H9 (cell line): ENCODE data around the gene KIAA0753. TPM values are rescaled to one million over a fixed set of nuclear protein-coding genes. Genes with fewer than 3 reads are reported as not detected.

Experiments used
- DNase-seq: peaks from one replicate; pipeline ENCODE4 v3.0.0-alpha.2; 2017
- H2AFZ ChIP-seq: one replicate; pipeline ENCODE4 v1.6.1; 2013; ENCODE audit warnings: mild to moderate bottlenecking, low read length, control low read depth, moderate library complexity
- H2AK5ac ChIP-seq: 2 replicates; pipeline ENCODE4 v1.6.1; 2013; ENCODE audit warnings: low read length, control low read depth, mixed read lengths; ENCODE audit not compliant: insufficient read length
- H2BK120ac ChIP-seq: one replicate; pipeline ENCODE4 v1.6.1; 2013; ENCODE audit warnings: low read depth, mild to moderate bottlenecking, low read length, control low read depth, inconsistent platforms; ENCODE audit not compliant: poor library complexity, severe bottlenecking
- H2BK12ac ChIP-seq: 2 replicates; pipeline ENCODE4 v1.6.1; 2013; ENCODE audit warnings: low read length, control low read depth, mixed read lengths, low read depth; ENCODE audit not compliant: insufficient read length
- H2BK15ac ChIP-seq: 2 replicates; pipeline ENCODE4 v1.6.1; 2013; ENCODE audit warnings: low read depth, low read length, control low read depth
- H2BK20ac ChIP-seq: one replicate; pipeline ENCODE4 v1.6.1; 2013; ENCODE audit warnings: low read depth, mild to moderate bottlenecking, low read length, control low read depth, inconsistent platforms; ENCODE audit not compliant: poor library complexity, severe bottlenecking
- H2BK5ac ChIP-seq: 2 replicates; pipeline ENCODE4 v1.6.1; 2013; ENCODE audit warnings: low read length, control low read depth, mixed read lengths; ENCODE audit not compliant: insufficient read length
- H3K14ac ChIP-seq: 2 replicates; pipeline ENCODE4 v1.6.1; 2013; ENCODE audit warnings: low read length, control low read depth; ENCODE audit not compliant: insufficient read depth
- H3K18ac ChIP-seq: 2 replicates; pipeline ENCODE4 v1.6.1; 2013; ENCODE audit warnings: low read depth, mild to moderate bottlenecking, mixed read lengths, low read length, control low read depth; ENCODE audit not compliant: insufficient read length
- H3K23ac ChIP-seq: 2 replicates; pipeline ENCODE4 v1.6.1; 2013; ENCODE audit warnings: low read length, control low read depth, mixed read lengths, low read depth; ENCODE audit not compliant: insufficient read length
- H3K23me2 ChIP-seq: 2 replicates; pipeline ENCODE4 v1.6.1; 2013; ENCODE audit warnings: low read depth, mild to moderate bottlenecking, mixed read lengths, low read length, control low read depth; ENCODE audit not compliant: insufficient read length, poor library complexity, severe bottlenecking
- H3K27ac ChIP-seq: 2 replicates; pipeline ENCODE4 v1.5.1; 2013; ENCODE audit warnings: low read length, control low read depth, mixed read lengths, low read depth; ENCODE audit not compliant: insufficient read length
- H3K27me3 ChIP-seq: 2 replicates; pipeline ENCODE4 v1.6.1; 2013; ENCODE audit warnings: low read length, control low read depth, inconsistent platforms; ENCODE audit not compliant: insufficient read depth
- H3K4ac ChIP-seq: 2 replicates; pipeline ENCODE4 v1.6.1; 2013; ENCODE audit warnings: low read depth, mild to moderate bottlenecking, control low read depth, inconsistent platforms, low read length, moderate library complexity
- H3K4me1 ChIP-seq: 2 replicates; pipeline ENCODE4 v1.6.1; 2013; ENCODE audit warnings: low read length, control low read depth, inconsistent platforms; ENCODE audit not compliant: insufficient read depth
- H3K4me2 ChIP-seq: 2 replicates; pipeline ENCODE4 v1.6.1; 2013; ENCODE audit warnings: low read length, control low read depth, mixed read lengths; ENCODE audit not compliant: insufficient read length, insufficient read depth
- H3K56ac ChIP-seq: 2 replicates; pipeline ENCODE4 v1.6.1; 2013; ENCODE audit warnings: low read depth, mild to moderate bottlenecking, mixed read lengths, low read length, control low read depth; ENCODE audit not compliant: insufficient read length
- H3K79me1 ChIP-seq: 2 replicates; pipeline ENCODE4 v1.6.1; 2013; ENCODE audit warnings: low read depth, mild to moderate bottlenecking, moderate library complexity, low read length, control low read depth, inconsistent platforms; ENCODE audit not compliant: insufficient read depth, poor library complexity, severe bottlenecking
- H3K79me2 ChIP-seq: 2 replicates; pipeline ENCODE4 v1.6.1; 2013; ENCODE audit warnings: low read length, control low read depth, inconsistent platforms; ENCODE audit not compliant: insufficient read depth
- H3K9ac ChIP-seq: 2 replicates; pipeline ENCODE4 v1.6.1; 2013; ENCODE audit warnings: low read length, control low read depth, mixed read lengths; ENCODE audit not compliant: insufficient read length; ENCODE audit errors: extremely low read depth
- H3K9me3 ChIP-seq: one replicate; pipeline ENCODE4 v1.6.1; 2013; ENCODE audit warnings: low read depth, low read length, inconsistent platforms; ENCODE audit not compliant: control insufficient read depth
- H3T11ph ChIP-seq: one replicate; pipeline ENCODE4 v1.6.1; 2013; ENCODE audit warnings: mild to moderate bottlenecking, low read length, control low read depth, inconsistent platforms
- H4K20me1 ChIP-seq: one replicate; pipeline ENCODE4 v1.6.1; 2013; ENCODE audit not compliant: control insufficient read depth, insufficient read length, insufficient read depth
- H4K5ac ChIP-seq: 2 replicates; pipeline ENCODE4 v1.6.1; 2013; ENCODE audit warnings: low read depth, mild to moderate bottlenecking, mixed read lengths, low read length, control low read depth; ENCODE audit not compliant: insufficient read length
- H4K8ac ChIP-seq: replicated peaks from 2 replicates; pipeline ENCODE4 v1.6.1; 2013; ENCODE audit warnings: low read length, control low read depth, mixed read lengths, low read depth; ENCODE audit not compliant: insufficient read length
- H4K91ac ChIP-seq: 2 replicates; pipeline ENCODE4 v1.6.1; 2013; ENCODE audit warnings: low read depth, mild to moderate bottlenecking, moderate library complexity, mixed read lengths, low read length, control low read depth; ENCODE audit not compliant: insufficient read length
- H3K27ac Mint-ChIP-seq, 3 experiments: 2 replicates in 2 of 3; 3 replicates in 1 of 3; pipeline ENCODE4 v1.8.0; 2020 to 2021; ENCODE audit warnings: mixed read lengths in 3 of 3, mild to moderate bottlenecking in 1 of 3, moderate library complexity in 1 of 3
- H3K27me3 Mint-ChIP-seq: 2 replicates; pipeline ENCODE4 v1.8.0; 2021; ENCODE audit warnings: low read depth, mild to moderate bottlenecking, moderate library complexity, mixed read lengths
- H3K36me3 Mint-ChIP-seq, 3 experiments: 2 replicates in 2 of 3; 3 replicates in 1 of 3; pipeline ENCODE4 v1.8.0; 2020 to 2021; ENCODE audit warnings: low read depth in 3 of 3, mixed read lengths in 3 of 3; ENCODE audit not compliant: insufficient read depth in 1 of 3
- H3K4me1 Mint-ChIP-seq, 2 experiments: 2 replicates each; pipeline ENCODE4 v1.8.0; 2020; ENCODE audit warnings: mixed read lengths in 2 of 2
- H3K4me3 Mint-ChIP-seq, 2 experiments: 2 replicates in 1 of 2; 3 replicates in 1 of 2; pipeline ENCODE4 v1.8.0; 2020 to 2021; ENCODE audit warnings: mild to moderate bottlenecking in 2 of 2, mixed read lengths in 2 of 2, moderate library complexity in 1 of 2
- H3K9me3 Mint-ChIP-seq, 2 experiments: 2 replicates in 1 of 2; 3 replicates in 1 of 2; pipeline ENCODE4 v1.8.0; 2020; ENCODE audit warnings: mild to moderate bottlenecking in 2 of 2, mixed read lengths in 2 of 2, moderate library complexity in 1 of 2
- WGBS: extraction: QIAGEN DNeasy Blood & Tissue Kit; methylation state at CpG from one replicate; pipeline ENCODE4 v1.1.7; 2013; ENCODE audit warnings: missing lambda C conversion rate, low lambda C conversion rate, mixed read lengths; ENCODE audit not compliant: insufficient read length; ENCODE audit errors: extremely low coverage; 5-methylcytosine and 5-hydroxymethylcytosine counted together
- total RNA-seq: library from RNA; stranded (reverse); gene quantifications from 2 replicates; pipeline ENCODE4 v1.2.1, GENCODE V29; 2021
- TF ChIP-seq, protein P1 (sequence below): fragments of 200-600 bp; sonication (generic); conservative IDR thresholded peaks from 3 replicates; pipeline ENCODE4 v1.8.0; 2021; ENCODE audit warnings: antibody characterized with exemption, mild to moderate bottlenecking

The KIAA0753 gene
- total RNA-seq, 1 experiment from 2014 or later = 37.2 TPM

DNA sequence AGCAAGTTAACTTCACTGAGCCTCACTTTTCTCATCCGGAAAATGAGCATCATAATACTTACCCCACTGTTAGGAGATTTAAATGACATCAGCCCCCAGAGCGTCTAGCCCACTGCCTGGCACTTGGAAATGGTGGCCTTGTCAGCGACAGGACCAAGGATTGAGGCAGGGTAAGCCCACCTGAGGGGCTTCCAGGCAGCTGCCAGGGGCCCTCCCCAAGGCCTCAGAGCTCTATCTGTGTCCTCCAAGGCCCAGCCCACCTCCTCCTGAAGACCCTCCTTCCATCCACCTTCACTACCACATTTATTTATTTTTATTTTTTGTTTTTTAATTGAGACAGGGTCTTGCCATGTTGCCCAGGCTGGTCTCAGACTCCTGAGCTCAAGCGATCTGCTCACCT is 97.9 kb downstream of the KIAA0753 start:
- H3K27ac Mint-ChIP-seq = 0 out of 7 replicates have a peak overlapping the region, but pooled peaks of 1 of the 3 experiments have one; percentile 1
- Histone ChIP-seq H2BK15ac (no peak overlapping the region), H4K20me1 (peaks cover 5% of the 10 kb centered on the region), H4K91ac (no peak overlapping the region), H2AFZ (no peak overlapping the region), H3K79me2 (no peaks in the 10 kb centered on the region), H3K4ac (no peak overlapping the region), H4K8ac (no peak overlapping the region), H3T11ph (no peak overlapping the region), H3K79me1 (no peaks in the 10 kb centered on the region), H3K14ac (no peak overlapping the region), H3K23me2 (no peaks in the 10 kb centered on the region), H4K5ac (no peak overlapping the region), H3K27me3 (no peaks in the 10 kb centered on the region), H2BK20ac (no peak overlapping the region), H3K9ac (no peak overlapping the region), H3K4me1 (no peaks in the 10 kb centered on the region), H3K27ac (no peak overlapping the region), H2BK5ac (no peak overlapping the region), H2BK120ac (no peak overlapping the region), H3K9me3 (no peaks in the 10 kb centered on the region), H3K4me2 (no peak overlapping the region), H2BK12ac (no peak overlapping the region), H3K56ac (no peak overlapping the region), H2AK5ac (no peak overlapping the region), H3K23ac (no peak overlapping the region), H3K18ac (no peak overlapping the region)
- peaks cover 2% of the 10 kb centered on the region; the same call in 1 of the 2 replicates for H3K27me3 Mint-ChIP-seq
- no peak overlapping the region for H3K4me3 Mint-ChIP-seq
- peaks cover 36 to 37% of the 10 kb centered on the region in 2 experiments for H3K4me1 Mint-ChIP-seq
- H3K9me3 Mint-ChIP-seq = peaks cover 5% of the 10 kb centered on the region in 2 experiments; a peak in 3 of 5 replicates
- no peak for DNase-seq
- 0 out of 7 replicates have a peak, but pooled peaks cover 0 to 3% (median 0%) of the 10 kb centered on the region in 3 experiments for H3K36me3 Mint-ChIP-seq
- WGBS = no CpG with 5 or more reads among the region's 4 CpGs
- TF ChIP-seq, protein P1, sequence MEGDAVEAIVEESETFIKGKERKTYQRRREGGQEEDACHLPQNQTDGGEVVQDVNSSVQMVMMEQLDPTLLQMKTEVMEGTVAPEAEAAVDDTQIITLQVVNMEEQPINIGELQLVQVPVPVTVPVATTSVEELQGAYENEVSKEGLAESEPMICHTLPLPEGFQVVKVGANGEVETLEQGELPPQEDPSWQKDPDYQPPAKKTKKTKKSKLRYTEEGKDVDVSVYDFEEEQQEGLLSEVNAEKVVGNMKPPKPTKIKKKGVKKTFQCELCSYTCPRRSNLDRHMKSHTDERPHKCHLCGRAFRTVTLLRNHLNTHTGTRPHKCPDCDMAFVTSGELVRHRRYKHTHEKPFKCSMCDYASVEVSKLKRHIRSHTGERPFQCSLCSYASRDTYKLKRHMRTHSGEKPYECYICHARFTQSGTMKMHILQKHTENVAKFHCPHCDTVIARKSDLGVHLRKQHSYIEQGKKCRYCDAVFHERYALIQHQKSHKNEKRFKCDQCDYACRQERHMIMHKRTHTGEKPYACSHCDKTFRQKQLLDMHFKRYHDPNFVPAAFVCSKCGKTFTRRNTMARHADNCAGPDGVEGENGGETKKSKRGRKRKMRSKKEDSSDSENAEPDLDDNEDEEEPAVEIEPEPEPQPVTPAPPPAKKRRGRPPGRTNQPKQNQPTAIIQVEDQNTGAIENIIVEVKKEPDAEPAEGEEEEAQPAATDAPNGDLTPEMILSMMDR = no peak
